GM18867 (cell line): ENCODE measurements around the gene KIF1A.
"Not testable (repeated sequence)": the region's sequence is repeated elsewhere in the genome, so short reads cannot be mapped to it uniquely, and the experiment has no call there.

Experiments used
- ATAC-seq: cut with Tn5 transposase; IDR thresholded peaks from one replicate; pipeline ENCODE4 v1.9.1; 2021; ENCODE audit warnings: mild to moderate bottlenecking, moderate library complexity; ENCODE audit not compliant: unreplicated experiment

KIF1A gene

DNA sequence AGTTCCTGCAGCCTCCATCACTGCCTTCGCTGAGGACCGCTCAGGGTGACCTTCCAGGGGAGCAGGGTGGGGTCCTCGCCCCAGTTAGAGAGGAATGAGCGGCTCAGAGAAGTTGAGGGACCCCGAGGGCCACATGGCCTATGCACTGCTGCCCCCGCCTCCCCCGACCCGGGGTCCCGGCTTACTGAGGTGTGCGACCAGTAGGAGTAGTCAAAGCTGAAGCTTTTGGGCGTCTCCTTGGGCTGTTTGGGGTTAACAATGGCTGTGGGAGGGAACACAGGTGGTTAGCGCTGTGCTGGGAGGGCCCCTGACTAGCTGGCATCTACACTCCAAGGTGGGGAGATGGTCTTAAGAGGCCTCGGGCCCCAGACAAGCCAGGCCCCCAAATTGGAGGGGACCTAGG is 31.0 kb downstream of the KIF1A start:
- ATAC-seq: no peak

GRCh38 chr2:240788482-240788881 is 31.5 kb downstream of the KIF1A start:
- ATAC-seq: no peak

GRCh38 chr2:240787521-240788472 is 32.2 kb downstream of the KIF1A start:
- ATAC-seq: no peak

DNA sequence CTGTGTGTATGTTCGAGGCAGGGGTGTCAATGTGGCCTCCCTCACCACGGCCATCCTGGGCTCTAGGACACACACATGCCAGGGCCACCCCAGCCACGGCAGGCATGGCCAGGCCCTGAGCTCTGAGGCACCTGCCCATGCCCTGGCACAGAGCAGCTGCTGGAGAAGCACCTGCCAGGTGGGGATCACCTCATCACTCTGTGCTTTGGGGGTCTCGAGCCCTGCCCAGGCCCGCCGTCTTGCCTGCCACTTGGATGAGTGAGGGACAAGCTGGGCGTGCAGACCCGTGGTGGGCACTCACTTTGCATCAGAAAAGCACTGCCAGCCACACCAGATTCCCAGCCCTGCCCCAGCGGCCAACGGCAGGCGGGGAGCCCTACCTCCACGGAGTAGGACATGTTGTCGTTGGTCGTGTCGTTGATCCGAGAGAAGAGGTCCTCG is 33.1 kb downstream of the KIF1A start:
- ATAC-seq: no peak

- ATAC-seq: no peak
Observed at GRCh38 chr2:240786355-240786841, 33.6 kb downstream of the KIF1A start.

DNA sequence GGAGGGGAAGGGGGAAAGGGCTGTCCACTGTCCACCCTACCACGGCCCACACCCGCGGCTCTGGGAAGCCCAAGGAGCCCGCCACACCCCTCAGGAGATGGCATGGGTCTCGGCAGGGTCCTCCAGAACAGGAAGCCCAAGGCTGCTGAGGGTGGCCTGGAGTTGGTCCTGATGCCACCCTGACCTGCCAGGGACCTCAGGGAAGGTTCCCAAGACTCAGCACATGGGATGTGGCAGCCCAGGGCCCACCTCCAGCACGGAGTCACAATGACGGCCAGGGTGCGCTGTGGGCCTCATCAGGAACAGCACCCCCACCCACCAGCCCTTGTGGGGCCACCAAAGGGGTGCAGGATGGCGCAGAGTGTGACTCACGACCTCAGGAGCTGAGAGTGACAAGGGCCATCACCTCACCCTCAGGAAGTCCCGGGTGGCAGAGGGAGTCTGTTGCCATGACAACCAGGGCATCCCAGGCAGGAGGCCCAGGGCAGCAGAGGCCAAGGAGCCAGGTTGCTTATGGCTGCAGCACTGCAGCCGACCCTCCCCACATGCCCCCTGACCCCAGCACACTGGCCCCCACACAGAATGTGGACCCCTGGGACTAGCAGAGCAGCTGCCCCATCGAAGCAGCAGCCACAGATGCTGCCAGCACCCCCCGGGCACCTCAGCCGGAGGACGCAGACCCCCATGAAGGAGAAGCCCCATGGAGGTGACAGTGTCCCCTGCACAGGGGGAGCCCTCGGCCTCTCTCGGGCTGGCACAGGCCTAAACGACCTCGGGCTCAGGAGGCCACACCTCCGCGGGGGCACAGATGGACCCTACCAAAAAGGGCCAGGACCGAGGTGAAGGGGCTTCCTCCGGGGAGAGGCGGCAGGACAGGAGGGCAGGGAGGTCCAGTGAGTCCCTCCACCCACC is 34.3 kb downstream of the KIF1A start:
- no peak for ATAC-seq

- ATAC-seq: no peak
Observed at GRCh38 chr2:240784629-240785423, 35.2 kb downstream of the KIF1A start.

DNA sequence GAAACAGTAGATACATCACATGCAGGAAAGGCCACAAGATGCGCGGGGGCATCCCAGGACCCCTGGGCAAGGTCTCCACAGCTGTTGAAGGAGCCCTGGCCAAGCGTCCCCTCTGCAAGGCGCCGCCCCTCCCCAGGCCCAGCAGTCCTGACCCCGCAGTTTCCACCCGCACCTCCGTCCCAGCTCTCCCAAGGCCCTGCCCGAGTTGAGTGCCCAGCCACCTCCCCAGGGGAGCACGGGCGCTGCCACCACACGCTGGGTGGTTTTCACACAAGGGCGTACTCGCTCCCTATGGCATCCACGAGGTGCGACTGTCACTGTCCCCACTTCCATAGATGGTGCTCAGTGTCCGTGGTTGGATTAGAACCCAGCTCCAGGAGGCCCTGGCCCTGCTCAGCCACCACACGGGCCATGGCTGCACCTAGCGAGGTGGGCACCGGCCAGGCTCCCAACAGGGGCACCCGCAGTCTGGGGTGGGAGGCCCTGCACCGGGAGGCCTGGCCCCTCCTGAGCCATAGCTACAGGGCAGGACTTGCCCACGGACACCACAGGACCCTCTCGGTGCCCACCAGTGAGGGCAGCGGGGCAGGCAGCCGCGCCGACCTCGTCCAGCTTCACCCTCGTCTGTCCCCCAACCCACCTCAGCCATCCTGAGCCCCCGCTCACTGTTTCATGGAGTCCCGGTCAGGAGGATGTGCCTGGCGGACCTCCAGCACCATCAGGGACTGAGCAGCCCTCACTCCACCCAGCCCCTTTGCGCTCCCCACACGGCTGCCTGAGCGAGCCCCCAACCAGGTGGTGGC is 36.0 kb downstream of the KIF1A start:
- no peak for ATAC-seq

- no peak for ATAC-seq
Observed at GRCh38 chr2:240782886-240783818, 36.9 kb downstream of the KIF1A start.

DNA sequence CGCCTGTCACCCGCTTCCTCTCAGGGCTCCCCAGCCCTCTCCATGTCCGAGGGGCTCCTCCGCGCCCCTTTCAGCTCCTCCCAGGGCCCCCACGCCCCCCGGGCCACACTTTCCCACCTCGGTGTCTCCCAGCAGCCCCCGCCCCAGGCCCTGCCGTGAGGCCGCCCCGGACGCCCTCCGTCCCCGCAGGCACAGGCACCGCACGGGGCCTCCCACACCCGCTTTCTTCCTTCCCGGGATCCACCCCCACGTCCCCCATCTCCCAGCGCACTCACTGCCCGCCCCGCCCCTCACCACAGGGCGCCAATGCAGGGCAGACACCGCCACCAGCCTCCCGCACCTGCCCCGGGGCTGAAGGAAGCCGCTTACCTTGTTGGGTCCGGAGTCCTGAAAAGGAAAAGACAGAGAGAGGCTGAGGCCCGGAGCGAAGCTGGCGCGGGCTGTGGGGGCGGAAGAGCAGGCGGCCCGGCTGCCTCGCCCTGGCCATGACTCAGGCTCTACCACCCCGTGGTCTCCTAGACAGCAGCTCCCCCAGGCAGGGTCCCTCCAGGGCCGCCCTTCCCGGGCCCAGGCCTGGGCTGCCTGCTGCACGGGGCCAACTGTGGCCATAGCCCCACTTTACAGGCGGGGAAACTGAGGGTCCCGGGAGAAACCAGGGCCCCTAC is 37.7 kb downstream of the KIF1A start:
- ATAC-seq: no peak

GRCh38 chr2:240781471-240782220 is 38.4 kb downstream of the KIF1A start:
- ATAC-seq: no peak

- no peak for ATAC-seq
Observed at GRCh38 chr2:240780023-240780700, 39.9 kb downstream of the KIF1A start.

GRCh38 chr2:240779250-240779832 is 40.7 kb downstream of the KIF1A start:
- not testable (repeated sequence) for ATAC-seq

DNA sequence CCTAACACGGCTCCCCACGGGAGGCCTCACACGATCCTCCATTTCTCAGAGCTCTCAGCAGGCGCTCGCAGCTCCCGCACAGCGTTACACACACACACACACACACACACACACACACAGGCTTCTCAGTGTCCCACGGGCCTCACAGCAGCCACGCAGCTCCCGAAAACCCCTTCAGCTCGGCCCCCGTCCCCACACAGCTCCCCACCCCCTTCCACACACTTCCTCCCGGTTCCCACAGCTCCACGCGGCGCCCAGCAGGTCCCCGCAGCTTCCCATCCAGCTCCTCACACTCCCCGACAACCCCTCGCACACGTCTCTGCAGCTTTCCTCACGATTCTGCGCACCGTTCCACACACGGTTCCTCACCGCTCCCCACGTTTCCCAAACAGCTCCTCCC is 41.6 kb downstream of the KIF1A start:
- no peak for ATAC-seq

DNA sequence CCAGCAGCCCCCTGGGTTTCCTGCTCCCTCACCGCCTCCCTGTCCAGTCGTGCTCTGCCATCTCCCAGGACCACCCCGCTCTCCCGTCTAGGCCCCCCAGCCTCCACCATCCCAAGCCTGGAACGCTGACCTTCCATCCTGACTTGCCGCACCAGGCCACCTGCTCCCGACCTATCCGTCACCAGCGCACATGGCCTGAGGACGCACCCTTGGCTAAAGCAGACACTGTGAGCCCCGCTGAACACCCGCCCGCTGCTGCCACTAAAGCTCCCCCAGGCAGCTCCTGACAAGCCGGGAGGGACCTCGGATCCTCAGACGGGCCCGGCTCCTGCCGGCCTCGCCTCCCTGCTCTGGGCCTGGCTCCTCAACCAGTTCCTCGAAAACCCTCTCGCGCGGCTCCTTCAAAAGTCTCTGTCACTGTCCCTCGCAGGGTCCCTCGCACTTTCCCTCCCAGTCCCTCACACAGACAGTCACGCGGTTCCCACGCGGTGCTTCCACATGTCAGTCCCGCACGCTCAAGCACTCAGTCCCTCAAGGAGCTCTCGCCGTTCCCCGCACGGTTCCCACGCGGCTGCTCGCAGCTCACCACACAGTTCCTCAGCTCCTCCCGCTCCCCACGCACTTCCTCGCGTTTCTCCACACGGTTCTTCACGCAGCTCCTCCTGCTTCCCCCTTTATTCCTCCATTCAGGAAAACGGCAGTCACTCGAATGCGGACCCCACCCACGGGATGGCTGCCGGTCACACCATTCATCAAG is 42.4 kb downstream of the KIF1A start:
- no peak for ATAC-seq

DNA sequence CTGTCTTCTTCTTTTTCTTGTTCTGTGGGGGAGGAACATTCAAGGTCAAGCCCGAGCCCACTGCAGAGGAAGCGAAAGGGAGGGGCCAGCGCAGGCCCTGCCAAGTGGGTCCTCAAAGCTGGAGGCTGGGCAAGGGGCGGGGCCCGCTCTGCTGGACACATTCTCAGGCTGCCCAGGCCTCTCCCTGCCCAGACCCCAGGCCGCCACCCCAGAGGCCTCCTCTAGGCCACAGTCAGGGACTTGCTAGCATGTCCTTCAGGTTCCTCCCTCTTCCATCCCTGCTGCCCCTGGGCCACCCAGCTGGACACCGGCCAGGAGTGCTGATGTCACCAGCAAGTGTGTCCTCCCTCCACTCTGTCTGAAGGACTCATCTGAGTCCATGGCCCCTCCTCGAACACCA is 44.1 kb downstream of the KIF1A start:
- ATAC-seq: no peak
